ENCODE measurements around the gene CARMIL3.

GRCh38 chr14:24054324-24054641 lies 2.5 kb downstream of the CARMIL3 start:
- TF ChIP-seq CTCF (conservative IDR thresholded peaks at IDR 0.05; ENCODE audit: low read depth, low read length) (no peak), NFE2L2 (IDR thresholded peaks at IDR 0.05; ENCODE audit: low read depth, low read length) (no peak), POLR2A (IDR thresholded peaks at IDR 0.05; ENCODE audit: low read depth, low read length) (no peak), RAD21 (IDR thresholded peaks at IDR 0.05; ENCODE audit: low read length) (no peak), MAZ (IDR thresholded peaks at IDR 0.05; ENCODE audit: borderline replicate concordance, low read depth, low read length) (no peak), FOS (IDR thresholded peaks at IDR 0.05; ENCODE audit: low read depth, low read length) (no peak), USF2 (IDR thresholded peaks at IDR 0.05; ENCODE audit: low read depth, low read length) (no peak), MXI1 (IDR thresholded peaks at IDR 0.05; ENCODE audit: borderline replicate concordance, low read depth, low read length) (no peak), CEBPB (IDR thresholded peaks at IDR 0.05; ENCODE audit: low read depth, low read length) (no peak), RFX5 (IDR thresholded peaks at IDR 0.05; ENCODE audit: low read depth, low read length) (no peak), RCOR1 (IDR thresholded peaks at IDR 0.05; ENCODE audit: insufficient replicate concordance, low read length) (no peak)

Measured in IMR-90 (cell line).